GM19328 (cell line): ENCODE measurements around the gene SMNDC1.
"Not testable (repeated sequence)": the region's sequence is repeated elsewhere in the genome, so short reads cannot be mapped to it uniquely, and the experiment has no call there.

Experiments
- ATAC-seq: cut with Tn5 transposase; IDR thresholded peaks from one replicate; pipeline ENCODE4 v1.9.1; 2021; ENCODE audit warnings: mild to moderate bottlenecking, moderate library complexity; ENCODE audit not compliant: unreplicated experiment

The SMNDC1 gene

GRCh38 chr10:110286841-110287240, 17.9 kb downstream of the SMNDC1 start:
- ATAC-seq, result no peak

DNA sequence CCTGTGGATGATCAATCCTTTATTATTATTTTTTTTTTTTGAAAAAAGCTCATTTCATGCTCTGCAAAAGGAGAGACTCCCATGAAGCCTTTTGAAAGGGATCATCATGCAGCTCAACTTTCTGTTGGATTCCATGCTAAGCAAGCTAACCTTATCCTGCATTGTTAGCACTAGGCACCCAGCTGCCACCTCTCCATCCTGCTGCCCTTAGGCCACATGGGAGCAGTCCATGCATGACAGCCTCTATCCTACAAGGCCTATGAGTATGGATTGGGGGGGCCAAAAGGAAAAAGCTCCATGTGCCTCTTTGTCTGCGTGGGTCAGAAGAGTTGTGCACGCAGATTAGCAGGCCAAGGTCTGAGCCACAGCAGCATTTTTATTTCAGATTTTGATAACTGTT, 19.2 kb downstream of the SMNDC1 start:
- ATAC-seq, result no peak

- no peak for ATAC-seq
Observed at GRCh38 chr10:110284262-110284661, 20.5 kb downstream of the SMNDC1 start.

DNA sequence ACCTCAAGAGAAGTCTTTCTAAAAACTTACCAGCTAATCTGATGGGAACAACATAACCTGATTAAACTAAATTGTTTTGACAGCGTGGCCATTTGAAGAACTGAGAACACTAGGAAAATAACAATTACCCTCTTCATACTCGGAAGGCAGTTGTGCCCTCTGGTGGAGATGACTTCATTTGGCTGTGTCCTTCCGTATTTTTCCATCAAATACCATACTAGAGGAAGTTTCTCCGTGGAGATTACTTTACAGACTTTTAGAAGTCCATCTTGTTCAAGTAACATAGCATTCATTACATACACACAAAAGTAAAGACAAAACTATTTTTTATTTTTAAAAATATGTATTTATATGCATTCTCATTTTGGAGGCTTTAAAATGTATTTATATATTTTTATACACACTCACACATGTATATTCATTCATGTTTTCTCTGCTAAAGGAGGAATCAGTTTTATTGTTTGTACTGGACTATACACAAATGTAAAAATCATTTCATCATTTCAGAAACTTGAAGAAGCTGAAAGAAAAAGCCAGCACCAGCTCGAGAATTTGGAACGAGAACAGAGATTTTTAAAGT, 25.2 kb downstream of the SMNDC1 start:
- ATAC-seq, result no peak

- no peak for ATAC-seq
Observed at GRCh38 chr10:110278562-110279406, 25.9 kb downstream of the SMNDC1 start.

GRCh38 chr10:110277591-110277990, 27.1 kb downstream of the SMNDC1 start:
- no peak for ATAC-seq

DNA sequence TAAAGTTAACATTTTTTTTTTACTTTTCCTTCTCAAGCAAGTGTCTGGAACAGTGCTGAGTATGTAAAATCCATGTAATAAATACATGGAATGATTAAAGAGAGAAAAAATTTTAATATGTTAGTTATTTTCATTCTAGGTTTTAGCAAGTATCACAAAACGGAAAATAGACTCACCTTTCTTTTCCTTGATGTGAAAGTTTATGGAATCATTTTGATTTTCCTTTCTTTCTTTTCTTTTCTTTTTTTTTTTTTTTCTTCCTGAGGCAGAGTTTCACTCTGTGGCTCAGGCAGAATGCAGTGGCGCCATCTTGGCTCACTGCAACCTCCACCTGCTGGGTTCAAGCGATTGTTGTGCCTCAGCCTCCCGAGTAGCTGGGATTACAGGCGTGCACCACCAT, 28.1 kb downstream of the SMNDC1 start:
- no peak for ATAC-seq

GRCh38 chr10:110275128-110275729, 29.5 kb downstream of the SMNDC1 start:
- ATAC-seq, result no peak

DNA sequence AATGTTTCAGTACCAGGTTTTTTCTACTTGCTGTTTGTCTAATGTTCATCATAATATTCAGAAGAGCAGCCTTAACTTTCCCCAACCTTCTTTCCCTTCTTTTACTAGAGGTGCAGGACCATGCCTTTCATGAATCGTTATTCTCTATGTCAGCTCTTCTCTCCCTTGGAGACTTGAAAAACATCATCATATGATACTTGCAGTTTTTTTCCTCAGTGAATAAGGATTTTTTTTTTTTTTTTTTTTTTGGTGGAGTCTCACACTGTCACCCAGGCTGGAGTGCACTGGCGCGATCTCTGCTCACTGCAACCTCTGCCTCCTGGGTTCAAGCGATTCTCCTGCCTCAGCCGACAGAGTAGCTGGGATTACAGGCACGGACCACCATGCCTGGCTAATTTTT, 30.1 kb downstream of the SMNDC1 start:
- no peak for ATAC-seq

GRCh38 chr10:110274072-110274627, 30.6 kb downstream of the SMNDC1 start:
- ATAC-seq, result no peak

DNA sequence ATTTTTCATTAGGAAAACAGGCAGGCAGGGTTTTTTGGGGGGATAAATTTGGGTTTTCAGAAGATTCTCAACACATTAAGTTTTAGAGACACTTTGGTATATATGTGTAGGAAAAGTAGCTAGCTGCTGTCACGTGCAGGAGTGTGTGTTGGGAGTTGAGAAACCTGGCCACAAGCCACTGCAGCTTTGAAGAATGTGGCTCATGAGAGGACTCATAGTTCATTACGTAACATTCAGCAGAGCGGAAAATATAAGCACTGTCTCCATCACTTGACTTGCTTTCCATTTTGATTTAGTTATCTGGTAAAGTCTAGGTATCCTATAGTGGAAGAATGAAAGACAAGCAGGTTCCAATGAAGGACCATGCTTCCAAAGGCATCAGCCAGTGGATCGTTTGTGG, 31.2 kb downstream of the SMNDC1 start:
- no peak for ATAC-seq

DNA sequence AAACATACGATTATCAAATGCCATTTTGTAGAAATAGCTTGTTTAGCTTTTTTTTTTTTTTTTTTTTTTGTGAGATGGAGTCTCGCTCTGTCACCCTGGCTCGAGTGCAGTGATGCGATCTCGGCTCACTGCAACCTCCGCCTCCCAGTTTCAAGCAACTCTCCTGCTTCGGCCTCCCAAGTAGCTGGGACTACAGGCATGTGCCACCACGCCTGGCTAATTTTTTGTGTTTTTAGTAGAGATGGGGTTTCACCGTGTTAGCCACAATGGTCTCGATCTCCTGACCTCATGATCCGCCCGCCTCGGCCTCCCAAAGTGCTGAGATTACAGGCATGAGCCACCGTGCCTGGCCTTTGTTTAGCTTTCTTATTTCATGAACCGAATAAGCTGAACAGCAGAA, 31.7 kb downstream of the SMNDC1 start:
- not testable (repeated sequence) for ATAC-seq

DNA sequence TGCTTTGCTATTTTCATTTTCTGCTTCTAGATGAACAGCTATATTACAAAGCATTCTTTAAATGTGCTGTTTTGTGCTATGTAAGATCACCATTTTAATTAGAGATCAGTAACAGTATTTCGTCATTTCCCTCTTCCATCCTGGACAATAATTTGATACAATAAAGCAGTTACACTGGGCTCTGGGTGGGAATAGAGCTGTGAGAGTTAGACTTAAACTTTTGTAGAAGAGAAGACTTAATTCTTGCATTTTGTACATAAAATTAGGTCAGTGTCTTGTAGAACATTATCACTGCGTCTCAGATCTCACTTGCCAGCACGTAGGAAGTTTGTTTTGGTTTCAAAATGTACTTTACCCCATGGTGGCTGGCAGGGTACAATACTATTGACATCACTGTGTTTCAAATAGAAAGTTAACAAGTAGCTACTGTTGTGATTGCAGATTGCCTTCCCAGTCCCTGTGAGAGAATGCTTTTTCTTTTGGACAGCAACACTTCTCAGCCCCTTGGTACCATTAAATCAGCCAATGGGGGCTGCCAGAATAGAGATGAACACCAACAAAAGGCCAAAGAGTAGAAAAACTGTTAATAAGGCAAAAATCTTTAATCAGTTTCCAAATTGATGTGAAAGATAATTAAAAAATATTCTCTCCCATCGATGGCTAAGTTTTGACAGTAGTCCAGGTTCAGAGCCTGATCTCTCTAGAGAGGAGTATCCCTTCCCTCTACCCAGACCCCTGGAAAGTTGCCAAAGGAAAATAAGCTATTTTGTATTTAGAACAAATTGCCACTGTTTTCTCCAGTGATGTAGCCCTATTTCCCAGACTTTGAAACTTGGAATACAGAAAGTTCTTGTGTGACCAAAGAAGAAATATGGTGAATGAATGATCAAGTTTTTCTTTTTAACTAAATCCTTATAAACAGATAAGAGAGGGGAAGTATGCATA, 35.1 kb downstream of the SMNDC1 start:
- no peak for ATAC-seq

GRCh38 chr10:110268971-110269370, 35.7 kb downstream of the SMNDC1 start:
- ATAC-seq, result no peak

- ATAC-seq, result no peak
Observed at GRCh38 chr10:110268442-110268841, 36.3 kb downstream of the SMNDC1 start.

GRCh38 chr10:110267276-110267675, 37.4 kb downstream of the SMNDC1 start:
- ATAC-seq, result no peak

DNA sequence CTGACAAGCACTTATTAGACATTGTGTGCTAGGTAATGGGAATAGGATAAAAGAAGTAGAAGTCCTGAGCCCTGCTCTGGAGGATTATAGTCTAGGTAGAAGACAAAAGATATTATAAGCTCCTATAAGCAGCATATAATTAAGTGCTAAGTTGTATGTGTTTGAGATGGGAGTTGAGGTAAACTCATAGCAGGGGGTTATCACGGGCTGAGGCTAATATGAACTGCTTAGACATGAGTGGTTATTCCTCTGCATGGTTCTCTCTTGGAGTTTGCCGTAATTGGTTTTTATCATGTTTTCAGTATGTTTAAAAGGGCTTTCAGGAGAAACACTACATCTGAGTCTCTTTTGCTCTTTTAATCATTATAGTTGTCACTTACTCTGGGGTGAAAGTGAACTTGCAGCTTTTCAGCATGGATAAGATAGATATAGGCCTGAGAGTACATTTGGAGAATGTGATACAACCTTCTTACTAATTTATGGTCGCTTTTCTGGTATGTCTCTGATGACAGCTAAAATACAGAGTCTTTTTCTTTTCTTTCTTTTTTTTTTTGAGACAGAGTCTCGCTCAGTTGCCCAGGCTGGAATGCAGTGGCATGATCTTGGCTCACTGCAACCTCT, 39.0 kb downstream of the SMNDC1 start:
- ATAC-seq, result no peak

- ATAC-seq, result no peak
Observed at GRCh38 chr10:110263164-110263563, 41.6 kb downstream of the SMNDC1 start.

- no peak for ATAC-seq
Observed at GRCh38 chr10:110260746-110261477, 43.8 kb downstream of the SMNDC1 start.

DNA sequence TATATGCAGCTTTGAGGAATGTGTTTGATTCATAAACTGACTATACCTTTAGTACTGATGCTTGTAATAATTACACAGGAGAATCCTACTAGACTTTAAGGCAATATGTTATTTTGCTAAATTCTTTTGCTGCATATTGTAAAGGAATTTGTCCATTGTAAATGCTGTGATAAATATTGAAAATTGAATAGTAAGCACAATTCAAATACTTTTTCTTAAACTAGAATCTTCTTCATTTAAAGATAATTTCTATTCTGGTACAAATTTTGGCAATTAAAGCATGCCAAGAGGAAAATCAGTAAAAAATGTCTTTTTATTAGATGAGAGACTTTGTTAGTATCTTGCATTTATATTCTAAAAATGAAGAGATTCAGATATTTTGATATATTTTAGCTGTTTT, 45.4 kb downstream of the SMNDC1 start:
- no peak for ATAC-seq
